ENCODE data around the gene NAGLU.

DNA sequence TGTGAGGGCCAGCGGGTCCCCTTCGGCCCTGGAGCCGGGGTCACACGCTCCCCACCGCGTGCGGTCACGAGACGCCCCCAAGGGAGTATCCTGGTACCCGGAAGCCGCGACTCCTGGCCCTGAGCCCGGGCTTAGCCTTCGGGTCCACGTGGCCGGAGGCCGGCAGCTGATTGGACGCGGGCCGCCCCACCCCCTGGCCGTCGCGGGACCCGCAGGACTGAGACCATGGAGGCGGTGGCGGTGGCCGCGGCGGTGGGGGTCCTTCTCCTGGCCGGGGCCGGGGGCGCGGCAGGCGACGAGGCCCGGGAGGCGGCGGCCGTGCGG lies at the start of gene NAGLU:
- TF ChIP-seq, protein P1, sequence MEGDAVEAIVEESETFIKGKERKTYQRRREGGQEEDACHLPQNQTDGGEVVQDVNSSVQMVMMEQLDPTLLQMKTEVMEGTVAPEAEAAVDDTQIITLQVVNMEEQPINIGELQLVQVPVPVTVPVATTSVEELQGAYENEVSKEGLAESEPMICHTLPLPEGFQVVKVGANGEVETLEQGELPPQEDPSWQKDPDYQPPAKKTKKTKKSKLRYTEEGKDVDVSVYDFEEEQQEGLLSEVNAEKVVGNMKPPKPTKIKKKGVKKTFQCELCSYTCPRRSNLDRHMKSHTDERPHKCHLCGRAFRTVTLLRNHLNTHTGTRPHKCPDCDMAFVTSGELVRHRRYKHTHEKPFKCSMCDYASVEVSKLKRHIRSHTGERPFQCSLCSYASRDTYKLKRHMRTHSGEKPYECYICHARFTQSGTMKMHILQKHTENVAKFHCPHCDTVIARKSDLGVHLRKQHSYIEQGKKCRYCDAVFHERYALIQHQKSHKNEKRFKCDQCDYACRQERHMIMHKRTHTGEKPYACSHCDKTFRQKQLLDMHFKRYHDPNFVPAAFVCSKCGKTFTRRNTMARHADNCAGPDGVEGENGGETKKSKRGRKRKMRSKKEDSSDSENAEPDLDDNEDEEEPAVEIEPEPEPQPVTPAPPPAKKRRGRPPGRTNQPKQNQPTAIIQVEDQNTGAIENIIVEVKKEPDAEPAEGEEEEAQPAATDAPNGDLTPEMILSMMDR (IDR thresholded peaks at IDR 0.05), result no peak
- TF ChIP-seq JUND (IDR thresholded peaks at IDR 0.05) (no peak), TEAD4 (IDR thresholded peaks at IDR 0.05; ENCODE audit: borderline replicate concordance, insufficient read depth) (no peak), POLR2AphosphoS5 (IDR thresholded peaks at IDR 0.05; ENCODE audit: low read depth, low read length) (no peak; the same call in 1 of the 2 replicates), TAF1 (IDR thresholded peaks at IDR 0.05; ENCODE audit: borderline replicate concordance, low read depth, low read length) (peak; percentile 39; the same call in 1 of the 2 replicates), EZH2phosphoT487 (IDR thresholded peaks at IDR 0.05; ENCODE audit: borderline replicate concordance, low read depth) (no peak), NFIC (IDR thresholded peaks at IDR 0.05; ENCODE audit: borderline replicate concordance) (peak; percentile 84), SIN3A (IDR thresholded peaks at IDR 0.05; ENCODE audit: borderline replicate concordance, low read depth, low read length) (peak; percentile 80; the same call in 1 of the 2 replicates)
- TF ChIP-seq, protein P2, sequence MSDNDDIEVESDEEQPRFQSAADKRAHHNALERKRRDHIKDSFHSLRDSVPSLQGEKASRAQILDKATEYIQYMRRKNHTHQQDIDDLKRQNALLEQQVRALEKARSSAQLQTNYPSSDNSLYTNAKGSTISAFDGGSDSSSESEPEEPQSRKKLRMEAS (IDR thresholded peaks at IDR 0.05; ENCODE audit: low read depth), result peak; percentile 84
